ENCODE measurements around the gene PCNX1. TPM values are rescaled to one million over a fixed set of nuclear protein-coding genes. Genes with fewer than 3 reads are reported as not detected.

Gene PCNX1
- total RNA-seq, 4 donors from 2014 or later: 34.4 to 64.5 (median 42.0) TPM

- intact Hi-C loops (cut with DNase I; ENCODE audit: low total_unique reads): no loop called here
- DNase-seq: no peak
- ATAC-seq: no peak
- peaks cover 0 to 41% of the 10 kb centered on the region in 2 donors for H3K36me3 ChIP-seq
- no peaks in the 10 kb centered on the region for H3K4me1 ChIP-seq
- no peak overlapping the region for H3K27ac ChIP-seq
- TF ChIP-seq POLR2A (IDR thresholded peaks at IDR 0.05): no peak
- no peak for TF ChIP-seq CTCF (IDR thresholded peaks at IDR 0.05 in 4 of 5, conservative IDR thresholded peaks at IDR 0.05 in 1 of 5)
- in situ Hi-C loops (cut with MboI; ENCODE audit: low sequenced_read_pairs in 4 of 4): no loop called here
- no peaks in the 10 kb centered on the region for H3K27me3 ChIP-seq
- H3K9me3 ChIP-seq: no peaks in the 10 kb centered on the region
- no peak overlapping the region for H3K4me3 ChIP-seq
Observed at GRCh38 chr14:71086567-71086966, 179.3 kb downstream of the PCNX1 start.

DNA sequence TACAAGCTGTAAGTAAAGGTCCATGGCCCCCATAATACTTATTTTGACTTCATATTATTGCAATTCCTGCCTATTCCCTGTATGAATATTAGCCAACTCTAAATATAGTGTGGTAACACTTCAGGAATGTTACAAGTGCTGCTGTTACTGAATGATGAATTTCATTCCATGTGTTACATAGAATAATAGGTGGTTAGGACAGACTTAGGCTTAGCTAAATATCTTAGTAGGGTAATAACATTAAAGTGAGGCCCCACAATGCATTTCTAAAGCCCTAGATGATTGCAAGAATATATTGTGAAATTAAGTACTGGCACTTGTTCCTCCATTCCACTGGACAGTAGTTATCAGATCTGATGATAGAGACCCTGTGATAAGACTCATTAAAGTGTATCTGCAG lies 182.7 kb downstream of the PCNX1 start:
- no peak for DNase-seq
- in situ Hi-C loops (cut with MboI; ENCODE audit: low sequenced_read_pairs in 4 of 4) (no loop called here), intact Hi-C loops (cut with DNase I; ENCODE audit: low total_unique reads) (no loop called here)
- Histone ChIP-seq H3K27ac (no peak overlapping the region), H3K27me3 (no peaks in the 10 kb centered on the region), H3K36me3 (peaks cover 0 to 35% of the 10 kb centered on the region in 2 donors), H3K4me3 (no peak overlapping the region), H3K9me3 (no peaks in the 10 kb centered on the region), H3K4me1 (no peaks in the 10 kb centered on the region)
- TF ChIP-seq CTCF (IDR thresholded peaks at IDR 0.05 in 4 of 5, conservative IDR thresholded peaks at IDR 0.05 in 1 of 5): no peak
- TF ChIP-seq POLR2A (IDR thresholded peaks at IDR 0.05): no peak
- no peak for ATAC-seq

GRCh38 chr14:71094722-71095121 lies 187.5 kb downstream of the PCNX1 start:
- DNase-seq: no peak
- TF ChIP-seq POLR2A (IDR thresholded peaks at IDR 0.05) (no peak), CTCF (IDR thresholded peaks at IDR 0.05 in 4 of 5, conservative IDR thresholded peaks at IDR 0.05 in 1 of 5) (no peak)
- H3K27ac ChIP-seq: no peak overlapping the region
- H3K4me1 ChIP-seq: no peaks in the 10 kb centered on the region
- ATAC-seq: no peak
- no peaks in the 10 kb centered on the region for H3K9me3 ChIP-seq
- no peaks in the 10 kb centered on the region for H3K27me3 ChIP-seq
- H3K4me3 ChIP-seq: no peak overlapping the region
- intact Hi-C loops (cut with DNase I; ENCODE audit: low total_unique reads): no loop called here
- peaks cover 0 to 13% of the 10 kb centered on the region in 2 donors for H3K36me3 ChIP-seq
- in situ Hi-C loops (cut with MboI; ENCODE audit: low sequenced_read_pairs in 4 of 4): no loop called here

- DNase-seq (no peak), ATAC-seq (no peak)
- no peak for TF ChIP-seq POLR2A (IDR thresholded peaks at IDR 0.05)
- no peak for TF ChIP-seq CTCF (IDR thresholded peaks at IDR 0.05 in 4 of 5, conservative IDR thresholded peaks at IDR 0.05 in 1 of 5)
- Histone ChIP-seq H3K9me3 (no peaks in the 10 kb centered on the region), H3K4me1 (no peaks in the 10 kb centered on the region), H3K27ac (no peak overlapping the region), H3K36me3 (no peaks in the 10 kb centered on the region), H3K4me3 (no peak overlapping the region), H3K27me3 (no peaks in the 10 kb centered on the region)
- in situ Hi-C loops (cut with MboI; ENCODE audit: low sequenced_read_pairs in 4 of 4): no loop called here
- intact Hi-C loops (cut with DNase I; ENCODE audit: low total_unique reads): no loop called here
Observed at GRCh38 chr14:71096947-71097346, 189.7 kb downstream of the PCNX1 start.

Data from gastrocnemius medialis (tissue), 4 donors.